Liver (tissue), 3 donors: ENCODE data around the gene WDR82.

Source experiments
- EGR1 ChIP-seq, 2 donors: IDR thresholded peaks; 2 replicates each; pipeline ENCODE4 v1.6.1; 2016 to 2018; ENCODE audit warnings: antibody characterized with exemption in 2 of 2, low read depth in 2 of 2
- FOXA1 ChIP-seq: IDR thresholded peaks from 2 replicates; pipeline ENCODE4 v1.6.1; 2016; ENCODE audit warnings: antibody characterized with exemption
- GABPA ChIP-seq, 2 donors: IDR thresholded peaks in 1 of 2; conservative IDR thresholded peaks in 1 of 2; 2 replicates each; pipeline ENCODE4 v1.6.1; 2016; ENCODE audit warnings: antibody characterized with exemption in 2 of 2, mild to moderate bottlenecking in 1 of 2, moderate library complexity in 1 of 2
- JUND ChIP-seq, 2 donors: IDR thresholded peaks; 2 replicates each; pipeline ENCODE4 v1.6.1; 2016; ENCODE audit warnings: antibody characterized with exemption in 2 of 2
- NR2F2 ChIP-seq: IDR thresholded peaks from 2 replicates; pipeline ENCODE4 v1.6.1; 2016; ENCODE audit warnings: antibody characterized with exemption
- RAD21 ChIP-seq, 2 donors: IDR thresholded peaks; 2 replicates each; pipeline ENCODE4 v1.6.1; 2016; ENCODE audit warnings: antibody characterized with exemption in 2 of 2, mild to moderate bottlenecking in 2 of 2
- RXRA ChIP-seq, 2 donors: IDR thresholded peaks; 2 replicates each; pipeline ENCODE4 v1.6.1; 2017 to 2018; ENCODE audit warnings: antibody characterized with exemption in 2 of 2, mild to moderate bottlenecking in 1 of 2
- SP1 ChIP-seq: IDR thresholded peaks from 2 replicates; pipeline ENCODE4 v1.6.1; 2018; ENCODE audit warnings: antibody characterized with exemption, mild to moderate bottlenecking
- TAF1 ChIP-seq: conservative IDR thresholded peaks from 2 replicates; pipeline ENCODE4 v1.6.1; 2016; ENCODE audit warnings: antibody characterized with exemption, mild to moderate bottlenecking
- YY1 ChIP-seq: IDR thresholded peaks from 2 replicates; pipeline ENCODE4 v1.6.1; 2016; ENCODE audit warnings: antibody characterized with exemption, mild to moderate bottlenecking
- TF ChIP-seq, protein P1 (sequence below): fragments of 150-350 bp; IDR thresholded peaks from 2 replicates; pipeline ENCODE4 v1.5.1; 2017; ENCODE audit warnings: improper control_type of control experiment, low read depth, low read length; ENCODE audit not compliant: missing input control
- TF ChIP-seq, protein P2 (sequence below): IDR thresholded peaks from 2 replicates; pipeline ENCODE4 v1.6.1; 2016; ENCODE audit warnings: antibody characterized with exemption
- TF ChIP-seq, protein P3 (sequence below): IDR thresholded peaks from 2 replicates; pipeline ENCODE4 v1.6.1; 2016; ENCODE audit warnings: antibody characterized with exemption
- TF ChIP-seq, protein P4 (sequence below): IDR thresholded peaks from 2 replicates; pipeline ENCODE4 v1.6.1; 2016; ENCODE audit warnings: antibody characterized with exemption, mild to moderate bottlenecking
- donor health status: healthy.
- donor health status: healthy.

DNA sequence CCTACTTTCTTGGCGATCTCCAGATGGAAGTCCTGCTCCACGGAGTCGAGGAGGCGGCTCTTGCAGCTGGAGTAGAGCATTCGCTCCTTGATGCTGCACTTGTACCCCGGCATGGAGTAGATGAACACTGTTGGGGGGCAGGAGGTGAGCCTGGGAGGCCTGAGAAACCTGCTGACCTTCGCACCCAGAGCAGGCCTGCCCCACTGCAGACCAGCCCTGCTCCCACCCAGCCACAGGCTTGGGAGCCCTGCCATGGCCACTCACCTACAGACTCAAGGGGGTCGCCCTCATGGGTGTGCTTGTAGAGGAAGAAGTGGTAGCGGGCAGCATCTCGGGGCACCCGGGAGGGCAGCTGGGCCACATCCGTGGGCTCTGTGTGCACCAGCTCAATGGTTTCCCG, 48.8 kb downstream of the WDR82 start:
- TF ChIP-seq GABPA (IDR thresholded peaks at IDR 0.05 in 1 of 2, conservative IDR thresholded peaks at IDR 0.05 in 1 of 2) (no peak), FOXA1 (no peak), RAD21 (IDR thresholded peaks at IDR 0.05) (no peak), YY1 (no peak), RXRA (IDR thresholded peaks at IDR 0.05) (no peak), SP1 (no peak), TAF1 (no peak), EGR1 (IDR thresholded peaks at IDR 0.05; ENCODE audit: low read depth in 2 of 2) (no peak), JUND (IDR thresholded peaks at IDR 0.05) (no peak), NR2F2 (no peak)
- TF ChIP-seq, protein P1, sequence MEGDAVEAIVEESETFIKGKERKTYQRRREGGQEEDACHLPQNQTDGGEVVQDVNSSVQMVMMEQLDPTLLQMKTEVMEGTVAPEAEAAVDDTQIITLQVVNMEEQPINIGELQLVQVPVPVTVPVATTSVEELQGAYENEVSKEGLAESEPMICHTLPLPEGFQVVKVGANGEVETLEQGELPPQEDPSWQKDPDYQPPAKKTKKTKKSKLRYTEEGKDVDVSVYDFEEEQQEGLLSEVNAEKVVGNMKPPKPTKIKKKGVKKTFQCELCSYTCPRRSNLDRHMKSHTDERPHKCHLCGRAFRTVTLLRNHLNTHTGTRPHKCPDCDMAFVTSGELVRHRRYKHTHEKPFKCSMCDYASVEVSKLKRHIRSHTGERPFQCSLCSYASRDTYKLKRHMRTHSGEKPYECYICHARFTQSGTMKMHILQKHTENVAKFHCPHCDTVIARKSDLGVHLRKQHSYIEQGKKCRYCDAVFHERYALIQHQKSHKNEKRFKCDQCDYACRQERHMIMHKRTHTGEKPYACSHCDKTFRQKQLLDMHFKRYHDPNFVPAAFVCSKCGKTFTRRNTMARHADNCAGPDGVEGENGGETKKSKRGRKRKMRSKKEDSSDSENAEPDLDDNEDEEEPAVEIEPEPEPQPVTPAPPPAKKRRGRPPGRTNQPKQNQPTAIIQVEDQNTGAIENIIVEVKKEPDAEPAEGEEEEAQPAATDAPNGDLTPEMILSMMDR, result no peak
- TF ChIP-seq, protein P2, sequence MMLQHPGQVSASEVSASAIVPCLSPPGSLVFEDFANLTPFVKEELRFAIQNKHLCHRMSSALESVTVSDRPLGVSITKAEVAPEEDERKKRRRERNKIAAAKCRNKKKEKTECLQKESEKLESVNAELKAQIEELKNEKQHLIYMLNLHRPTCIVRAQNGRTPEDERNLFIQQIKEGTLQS, result no peak
- TF ChIP-seq, protein P3, sequence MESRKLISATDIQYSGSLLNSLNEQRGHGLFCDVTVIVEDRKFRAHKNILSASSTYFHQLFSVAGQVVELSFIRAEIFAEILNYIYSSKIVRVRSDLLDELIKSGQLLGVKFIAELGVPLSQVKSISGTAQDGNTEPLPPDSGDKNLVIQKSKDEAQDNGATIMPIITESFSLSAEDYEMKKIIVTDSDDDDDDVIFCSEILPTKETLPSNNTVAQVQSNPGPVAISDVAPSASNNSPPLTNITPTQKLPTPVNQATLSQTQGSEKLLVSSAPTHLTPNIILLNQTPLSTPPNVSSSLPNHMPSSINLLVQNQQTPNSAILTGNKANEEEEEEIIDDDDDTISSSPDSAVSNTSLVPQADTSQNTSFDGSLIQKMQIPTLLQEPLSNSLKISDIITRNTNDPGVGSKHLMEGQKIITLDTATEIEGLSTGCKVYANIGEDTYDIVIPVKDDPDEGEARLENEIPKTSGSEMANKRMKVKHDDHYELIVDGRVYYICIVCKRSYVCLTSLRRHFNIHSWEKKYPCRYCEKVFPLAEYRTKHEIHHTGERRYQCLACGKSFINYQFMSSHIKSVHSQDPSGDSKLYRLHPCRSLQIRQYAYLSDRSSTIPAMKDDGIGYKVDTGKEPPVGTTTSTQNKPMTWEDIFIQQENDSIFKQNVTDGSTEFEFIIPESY, result no peak
- TF ChIP-seq, protein P4, sequence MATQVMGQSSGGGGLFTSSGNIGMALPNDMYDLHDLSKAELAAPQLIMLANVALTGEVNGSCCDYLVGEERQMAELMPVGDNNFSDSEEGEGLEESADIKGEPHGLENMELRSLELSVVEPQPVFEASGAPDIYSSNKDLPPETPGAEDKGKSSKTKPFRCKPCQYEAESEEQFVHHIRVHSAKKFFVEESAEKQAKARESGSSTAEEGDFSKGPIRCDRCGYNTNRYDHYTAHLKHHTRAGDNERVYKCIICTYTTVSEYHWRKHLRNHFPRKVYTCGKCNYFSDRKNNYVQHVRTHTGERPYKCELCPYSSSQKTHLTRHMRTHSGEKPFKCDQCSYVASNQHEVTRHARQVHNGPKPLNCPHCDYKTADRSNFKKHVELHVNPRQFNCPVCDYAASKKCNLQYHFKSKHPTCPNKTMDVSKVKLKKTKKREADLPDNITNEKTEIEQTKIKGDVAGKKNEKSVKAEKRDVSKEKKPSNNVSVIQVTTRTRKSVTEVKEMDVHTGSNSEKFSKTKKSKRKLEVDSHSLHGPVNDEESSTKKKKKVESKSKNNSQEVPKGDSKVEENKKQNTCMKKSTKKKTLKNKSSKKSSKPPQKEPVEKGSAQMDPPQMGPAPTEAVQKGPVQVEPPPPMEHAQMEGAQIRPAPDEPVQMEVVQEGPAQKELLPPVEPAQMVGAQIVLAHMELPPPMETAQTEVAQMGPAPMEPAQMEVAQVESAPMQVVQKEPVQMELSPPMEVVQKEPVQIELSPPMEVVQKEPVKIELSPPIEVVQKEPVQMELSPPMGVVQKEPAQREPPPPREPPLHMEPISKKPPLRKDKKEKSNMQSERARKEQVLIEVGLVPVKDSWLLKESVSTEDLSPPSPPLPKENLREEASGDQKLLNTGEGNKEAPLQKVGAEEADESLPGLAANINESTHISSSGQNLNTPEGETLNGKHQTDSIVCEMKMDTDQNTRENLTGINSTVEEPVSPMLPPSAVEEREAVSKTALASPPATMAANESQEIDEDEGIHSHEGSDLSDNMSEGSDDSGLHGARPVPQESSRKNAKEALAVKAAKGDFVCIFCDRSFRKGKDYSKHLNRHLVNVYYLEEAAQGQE, result no peak
